Lower lobe of right lung (tissue), 2 donors: ENCODE measurements around the gene PLSCR2. TPM values are rescaled to one million over a fixed set of nuclear protein-coding genes. Genes with fewer than 3 reads are reported as not detected.
A peak's percentile ranks its signal among the peaks of the same experiment; 100 is the strongest.

Experiments used
- ATAC-seq, 2 donors: fragments of 200-7000 bp; cut with Tn5 transposase; one replicate each; pipeline ENCODE4 v1.9.1; 2020 to 2022; ENCODE audit warnings: mild to moderate bottlenecking in 2 of 2, moderate library complexity in 2 of 2
- DNase-seq: peaks from one replicate; pipeline ENCODE4 v3.0.0-alpha.2; 2020
- H3K27ac ChIP-seq: fragments of 200-600 bp; one replicate; pipeline ENCODE4 v1.8.0; 2022
- H3K27me3 ChIP-seq: fragments of 200-600 bp; one replicate; pipeline ENCODE4 v1.8.0; 2022; ENCODE audit warnings: low read depth
- H3K36me3 ChIP-seq: fragments of 200-600 bp; one replicate; pipeline ENCODE4 v1.8.0; 2022; ENCODE audit warnings: mild to moderate bottlenecking
- H3K4me1 ChIP-seq: fragments of 200-600 bp; one replicate; pipeline ENCODE4 v1.8.0; 2022
- H3K4me3 ChIP-seq: fragments of 200-600 bp; one replicate; pipeline ENCODE4 v1.8.0; 2022; ENCODE audit warnings: mild to moderate bottlenecking
- H3K9me3 ChIP-seq: fragments of 200-600 bp; one replicate; pipeline ENCODE4 v1.8.0; 2022
- CTCF ChIP-seq: fragments of 200-600 bp; IDR thresholded peaks from one replicate; pipeline ENCODE4 v1.8.0; 2022; ENCODE audit warnings: antibody characterized with exemption, mild to moderate bottlenecking
- intact Hi-C: fragments of 100-400 bp; cut with DNase I; formaldehyde crosslinking; loops from one replicate; pipeline ENCODE4 v1.11.0; 2022
- total RNA-seq: library from RNA; stranded (reverse); fragmentation: NEBNext Ultra II Directional; extraction: Animal tissue kit (Norgen Biotek cat#: 25700); gene quantifications from one replicate; pipeline ENCODE4 v1.2.1, GENCODE V29; 2021
- donor health status: DM: no; HTN: yes; CAD: no; lungs with severe emphysema.

Gene PLSCR2
- total RNA-seq, 1 donor from 2014 or later, result 0.86 TPM

GRCh38 chr3:146395164-146395563, 74.2 kb downstream of the PLSCR2 start:
- TF ChIP-seq CTCF, result no peak
- Histone ChIP-seq H3K36me3 (no peaks in the 10 kb centered on the region), H3K27me3 (no peaks in the 10 kb centered on the region), H3K9me3 (no peaks in the 10 kb centered on the region), H3K4me1 (peaks cover 5% of the 10 kb centered on the region), H3K27ac (no peak overlapping the region), H3K4me3 (no peak overlapping the region)
- intact Hi-C loops, result no loop called here
- DNase-seq (no peak), ATAC-seq (no peak)

DNA sequence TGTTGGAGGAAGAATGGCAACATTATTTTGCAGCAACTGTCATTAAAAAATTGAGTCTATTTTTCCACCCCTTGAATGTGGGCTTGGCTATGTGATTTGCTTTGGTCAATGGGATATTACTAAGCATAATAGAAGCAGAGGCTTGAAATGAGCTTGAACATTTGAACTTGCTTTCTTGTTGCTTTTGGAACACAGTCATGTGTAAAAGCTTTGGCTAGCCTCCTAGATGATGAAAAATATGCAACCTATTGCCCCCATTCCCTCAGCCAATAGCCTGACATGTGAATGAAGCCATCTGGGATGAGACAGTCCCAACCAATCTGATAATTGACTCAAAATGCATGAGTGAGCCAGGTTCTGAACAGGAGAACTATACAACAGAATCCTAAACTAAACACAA, 78.4 kb downstream of the PLSCR2 start:
- no peak for TF ChIP-seq CTCF
- Histone ChIP-seq H3K4me1 (peaks cover 5% of the 10 kb centered on the region), H3K27me3 (no peaks in the 10 kb centered on the region), H3K36me3 (no peaks in the 10 kb centered on the region), H3K27ac (no peak overlapping the region), H3K4me3 (no peak overlapping the region), H3K9me3 (no peaks in the 10 kb centered on the region)
- intact Hi-C loops, result no loop called here
- DNase-seq, result no peak
- ATAC-seq, result peak; percentile 41 to 58

DNA sequence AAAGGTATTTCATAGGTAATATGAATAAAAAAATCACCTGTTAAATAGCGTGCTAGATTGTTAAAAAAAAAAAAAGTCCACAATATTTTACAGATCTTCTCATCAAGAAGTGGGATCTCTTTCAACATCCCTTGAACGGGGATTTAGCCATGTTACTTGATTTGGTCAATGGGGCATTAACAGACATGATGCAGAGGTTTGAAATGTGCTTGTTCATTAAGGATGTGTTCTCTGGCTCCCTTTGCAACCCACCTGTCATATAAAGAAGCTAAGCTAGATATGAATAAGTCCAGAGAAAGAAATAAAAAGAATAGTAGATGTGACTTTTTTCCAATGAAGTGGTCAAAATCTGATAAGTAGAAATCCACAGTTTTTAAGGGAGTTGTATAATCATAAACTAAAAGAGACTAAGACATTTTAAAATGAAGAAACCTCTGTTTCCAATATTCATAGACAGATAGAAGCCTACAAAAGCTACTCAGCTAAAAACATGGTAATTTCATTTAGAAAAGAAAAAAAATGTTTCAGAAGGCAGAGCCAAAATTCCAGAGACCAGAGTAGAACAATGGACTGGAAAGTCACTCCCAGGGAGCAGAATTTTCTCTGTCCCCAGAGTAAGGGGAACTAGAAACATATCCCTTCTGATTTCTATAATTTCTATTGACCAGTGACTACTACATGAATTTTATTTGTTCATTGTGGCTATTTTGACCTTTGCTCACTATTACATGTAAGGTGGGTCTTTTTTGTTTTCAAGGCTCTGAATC, 79.2 kb downstream of the PLSCR2 start:
- H3K9me3 ChIP-seq, result no peaks in the 10 kb centered on the region
- no peaks in the 10 kb centered on the region for H3K36me3 ChIP-seq
- H3K27ac ChIP-seq, result no peak overlapping the region
- no peak for TF ChIP-seq CTCF
- no peak overlapping the region for H3K4me3 ChIP-seq
- DNase-seq, result no peak
- no peaks in the 10 kb centered on the region for H3K27me3 ChIP-seq
- ATAC-seq, result no peak
- intact Hi-C loops, result no loop called here
- peaks cover 5% of the 10 kb centered on the region for H3K4me1 ChIP-seq

DNA sequence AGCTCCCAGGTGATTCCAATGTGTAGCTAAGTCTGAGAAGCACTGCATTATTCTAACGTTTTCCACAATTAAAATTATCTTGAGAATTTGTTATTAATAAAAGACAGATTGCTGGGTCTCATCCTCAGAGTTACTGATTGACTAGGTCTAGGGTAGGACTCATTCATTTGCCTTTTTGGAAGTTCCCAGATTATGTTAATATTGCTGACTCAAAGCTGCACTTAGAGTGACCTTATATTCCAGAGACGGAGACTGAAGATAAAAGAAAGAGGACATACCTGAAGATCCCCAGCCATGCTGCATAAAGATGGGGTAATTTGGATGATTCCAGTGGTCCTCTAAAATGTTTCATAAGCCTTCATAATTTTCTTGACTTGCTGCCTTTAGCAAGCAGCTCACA, 81.8 kb downstream of the PLSCR2 start:
- Histone ChIP-seq H3K4me1 (peaks cover 5% of the 10 kb centered on the region), H3K4me3 (no peak overlapping the region), H3K27ac (no peak overlapping the region), H3K27me3 (no peaks in the 10 kb centered on the region), H3K9me3 (no peaks in the 10 kb centered on the region), H3K36me3 (no peaks in the 10 kb centered on the region)
- TF ChIP-seq CTCF, result no peak
- no peak for DNase-seq
- ATAC-seq, result no peak
- intact Hi-C loops, result no loop called here

DNA sequence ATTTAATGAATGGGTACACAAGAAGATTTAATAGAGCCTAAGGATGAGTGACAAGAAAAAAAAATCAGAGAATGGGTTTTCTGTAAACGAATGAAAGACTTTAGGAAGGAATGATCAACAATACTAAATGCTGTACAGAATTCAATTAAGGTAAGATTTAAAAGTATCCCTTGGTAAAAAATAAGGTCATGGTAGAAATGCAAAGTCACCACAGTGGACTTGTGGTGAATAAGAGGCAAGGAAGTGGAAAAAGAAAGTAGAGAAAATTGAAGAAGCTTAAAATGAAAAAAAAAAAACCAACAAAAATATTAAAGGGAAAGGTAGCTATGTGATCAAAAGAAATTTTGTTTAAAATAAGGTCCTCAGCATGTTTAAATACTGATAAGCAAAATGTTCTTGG, 82.4 kb downstream of the PLSCR2 start:
- H3K9me3 ChIP-seq, result no peaks in the 10 kb centered on the region

More for the DNA sequence above, 82.4 kb downstream of the PLSCR2 start:
- Histone ChIP-seq H3K4me1 (peaks cover 5% of the 10 kb centered on the region), H3K27me3 (no peaks in the 10 kb centered on the region), H3K36me3 (no peaks in the 10 kb centered on the region), H3K27ac (no peak overlapping the region), H3K4me3 (no peak overlapping the region)
- intact Hi-C loops, result no loop called here
- TF ChIP-seq CTCF, result no peak
- ATAC-seq (no peak), DNase-seq (no peak)
